ENCODE data around the gene MOSPD2.

DNA sequence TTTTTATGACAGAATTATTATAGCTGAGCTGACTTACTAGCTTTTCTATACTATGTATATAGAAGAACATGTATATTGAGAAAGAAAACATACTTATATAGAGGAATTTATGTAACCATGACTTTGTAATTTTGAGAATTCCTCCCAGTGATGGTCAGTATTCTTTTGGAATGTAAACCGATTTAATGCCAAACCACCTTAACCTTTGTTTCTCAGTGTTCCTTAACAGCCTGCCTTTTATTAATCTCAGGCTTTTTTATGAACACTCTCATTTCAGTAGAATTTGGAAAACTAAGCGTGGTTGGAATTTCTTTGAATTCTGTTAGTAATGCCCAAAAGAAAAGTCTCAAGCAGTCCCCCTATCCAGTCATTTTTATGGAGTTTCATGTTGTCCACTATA is 47.0 kb downstream of the MOSPD2 start:
- TF ChIP-seq CTCF (IDR thresholded peaks at IDR 0.05) (no peak), EP300 (IDR thresholded peaks at IDR 0.05) (no peak), POLR2A (IDR thresholded peaks at IDR 0.05) (no peak), POLR2AphosphoS5 (IDR thresholded peaks at IDR 0.05) (no peak)

All from stomach (tissue), 4 donors.